ENCODE measurements around the gene APCDD1L. TPM values are rescaled to one million over a fixed set of nuclear protein-coding genes. Genes with fewer than 3 reads are reported as not detected.

The APCDD1L gene
- total RNA-seq, 4 donors from 2014 or later = 0.07 to 0.22 TPM; not detected in 2

GRCh38 chr20:58440021-58440767, 75.0 kb downstream of the APCDD1L start:
- ATAC-seq (peak in 1 of 2 donors; percentile 18), DNase-seq (no peak)
- in situ Hi-C loops (cut with MboI; ENCODE audit: low sequenced_read_pairs in 4 of 4) (loop anchor here (10.0 kb wide), 2 partner anchors 195 to 205 kb away; no protein-coding TSS in a partner anchor), intact Hi-C loops (cut with DNase I; ENCODE audit: low total_unique reads) (loop anchor here (10.0 kb wide), 1 partner anchor 135 kb away; the partner anchor contains the start of gene RAB22A)
- H3K4me1 ChIP-seq = peaks cover 10 to 14% of the 10 kb centered on the region in 2 donors
- H3K4me3 ChIP-seq = no peak overlapping the region
- TF ChIP-seq CTCF (IDR thresholded peaks at IDR 0.05 in 4 of 5, conservative IDR thresholded peaks at IDR 0.05 in 1 of 5) = no peak
- TF ChIP-seq POLR2A (IDR thresholded peaks at IDR 0.05) = no peak
- H3K9me3 ChIP-seq = no peaks in the 10 kb centered on the region
- peak overlapping the region in 3 of 4 donors; percentile 17 to 42 (median 30) for H3K27ac ChIP-seq
- peaks cover 0 to 16% of the 10 kb centered on the region in 2 donors for H3K36me3 ChIP-seq
- no peaks in the 10 kb centered on the region for H3K27me3 ChIP-seq

- peaks cover 10 to 14% of the 10 kb centered on the region in 2 donors for H3K4me1 ChIP-seq
- TF ChIP-seq CTCF (IDR thresholded peaks at IDR 0.05 in 4 of 5, conservative IDR thresholded peaks at IDR 0.05 in 1 of 5) = no peak
- TF ChIP-seq POLR2A (IDR thresholded peaks at IDR 0.05) = no peak
- no peak overlapping the region for H3K4me3 ChIP-seq
- no peaks in the 10 kb centered on the region for H3K27me3 ChIP-seq
- peak overlapping the region in 2 of 4 donors; percentile 17 to 42 for H3K27ac ChIP-seq
- DNase-seq = no peak
- peaks cover 0 to 6% of the 10 kb centered on the region in 2 donors for H3K36me3 ChIP-seq
- intact Hi-C loops (cut with DNase I; ENCODE audit: low total_unique reads) (no loop called here), in situ Hi-C loops (cut with MboI; ENCODE audit: low sequenced_read_pairs in 4 of 4) (no loop called here)
- no peaks in the 10 kb centered on the region for H3K9me3 ChIP-seq
- no peak for ATAC-seq
These were observed 76.0 kb downstream of the APCDD1L start for GRCh38 chr20:58438970-58439808.

- intact Hi-C loops (cut with DNase I; ENCODE audit: low total_unique reads) = no loop called here
- in situ Hi-C loops (cut with MboI; ENCODE audit: low sequenced_read_pairs in 4 of 4) = no loop called here
These were observed 78.1 kb downstream of the APCDD1L start for GRCh38 chr20:58436868-58437645.

More at GRCh38 chr20:58436868-58437645, 78.1 kb downstream of the APCDD1L start:
- H3K27me3 ChIP-seq = no peaks in the 10 kb centered on the region
- peaks cover 27 to 31% of the 10 kb centered on the region in 2 donors for H3K4me1 ChIP-seq
- no peak overlapping the region for H3K4me3 ChIP-seq
- no peaks in the 10 kb centered on the region for H3K9me3 ChIP-seq
- ATAC-seq (no peak), DNase-seq (no peak)
- H3K36me3 ChIP-seq = no peaks in the 10 kb centered on the region
- no peak overlapping the region for H3K27ac ChIP-seq
- no peak for TF ChIP-seq CTCF (IDR thresholded peaks at IDR 0.05 in 4 of 5, conservative IDR thresholded peaks at IDR 0.05 in 1 of 5)
- TF ChIP-seq POLR2A (IDR thresholded peaks at IDR 0.05) = no peak

Data from gastrocnemius medialis (tissue), 4 donors.